ENCODE results near the gene ECE1.
"Not testable (repeated sequence)": the region's sequence is repeated elsewhere in the genome, so short reads cannot be mapped to it uniquely, and the experiment has no call there.

ECE1 gene

GRCh38 chr1:21175324-21175669 is 115.0 kb downstream of the ECE1 start:
- no peak for DNase-seq

GRCh38 chr1:21174654-21175323 is 115.5 kb downstream of the ECE1 start:
- no peak for DNase-seq

GRCh38 chr1:21174230-21174629 is 116.0 kb downstream of the ECE1 start:
- DNase-seq = no peak

GRCh38 chr1:21173096-21173495 is 117.2 kb downstream of the ECE1 start:
- DNase-seq = not testable (repeated sequence)

GRCh38 chr1:21170837-21171236 is 119.4 kb downstream of the ECE1 start:
- DNase-seq = not testable (repeated sequence)

GRCh38 chr1:21168444-21168843 is 121.8 kb downstream of the ECE1 start:
- no peak for DNase-seq
